H1 (cell line): ENCODE data around the gene NRXN3. TPM values are rescaled to one million over a fixed set of nuclear protein-coding genes. Genes with fewer than 3 reads are reported as not detected.

Experiments
- CTCF ChIA-PET: fragments of 300-600 bp; sonication (Branson Sonifier 250); formaldehyde crosslinking; loops from one replicate; lab custom pipeline; 2021; ENCODE audit not compliant: partially characterized antibody; lab: Charles Lee
- POLR2A ChIA-PET: fragments of 300-600 bp; sonication (Branson Sonifier 250); formaldehyde crosslinking; loops from one replicate; lab custom pipeline; 2021; ENCODE audit warnings: inconsistent platforms; ENCODE audit not compliant: partially characterized antibody; lab: Charles Lee
- DNase-seq, 2 experiments: peaks; one replicate each; pipeline versions ENCODE4 v3.0.0 to v3.0.0-alpha.2; 2010 to 2022; ENCODE audit warnings: low spot score in 2 of 2, low read depth in 1 of 2, mixed read lengths in 1 of 2
- FAIRE-seq: peaks from 2 replicates; lab custom pipeline; 2011; peaks lifted over from hg19 to GRCh38; lab: Jason Lieb, UNC
- H2AFZ ChIP-seq: 2 replicates; pipeline ENCODE4 v1.8.1; 2012; ENCODE audit warnings: low read length, inconsistent platforms
- H2AK5ac ChIP-seq: 2 replicates; pipeline ENCODE4 v1.6.1; 2013; ENCODE audit warnings: low read depth, low read length
- H2BK120ac ChIP-seq: replicated peaks from 2 replicates; pipeline ENCODE3; 2013; ENCODE audit warnings: low read depth, low read length, inconsistent platforms
- H2BK12ac ChIP-seq: 2 replicates; pipeline ENCODE4 v1.6.1; 2013; ENCODE audit warnings: low read depth, low read length
- H2BK15ac ChIP-seq: 2 replicates; pipeline ENCODE4 v1.6.1; 2013; ENCODE audit warnings: low read length
- H2BK20ac ChIP-seq: 2 replicates; pipeline ENCODE4 v1.6.1; 2013; ENCODE audit warnings: low read length
- H2BK5ac ChIP-seq: 2 replicates; pipeline ENCODE4 v1.6.1; 2013; ENCODE audit warnings: low read depth, low read length
- H3K14ac ChIP-seq: 2 replicates; pipeline ENCODE4 v1.6.1; 2013; ENCODE audit warnings: inconsistent platforms; ENCODE audit not compliant: insufficient read length
- H3K18ac ChIP-seq: 2 replicates; pipeline ENCODE4 v1.6.1; 2013; ENCODE audit warnings: low read length; ENCODE audit errors: extremely low read depth
- H3K23ac ChIP-seq: 2 replicates; pipeline ENCODE4 v1.6.1; 2013; ENCODE audit warnings: inconsistent platforms; ENCODE audit not compliant: insufficient read length
- H3K23me2 ChIP-seq: 2 replicates; pipeline ENCODE4 v1.6.1; 2013; ENCODE audit warnings: low read depth, low read length
- H3K27ac ChIP-seq: 2 replicates; pipeline ENCODE4 v1.6.1; 2011; ENCODE audit warnings: low read depth, low read length, inconsistent platforms
- H3K27me3 ChIP-seq, 4 experiments: replicated peaks in 1 of 4; 1 replicate in 1 of 4; 2 replicates in 3 of 4; pipeline versions ENCODE4 v1.6.1 to v1.8.1; 2011 to 2013; ENCODE audit warnings: low read length in 3 of 4, mild to moderate bottlenecking in 3 of 4, inconsistent platforms in 2 of 4, mixed read lengths in 2 of 4, moderate library complexity in 1 of 4; ENCODE audit not compliant: control insufficient read depth in 3 of 4, insufficient read depth in 3 of 4; ENCODE audit errors: extremely low read depth in 1 of 4
- H3K36me3 ChIP-seq, 4 experiments: 2 replicates each; pipeline versions ENCODE4 v1.6.1 to v1.8.1; 2011 to 2013; ENCODE audit warnings: mild to moderate bottlenecking in 4 of 4, low read length in 3 of 4, moderate library complexity in 2 of 4, control low read depth in 1 of 4, inconsistent platforms in 1 of 4; ENCODE audit not compliant: insufficient read depth in 4 of 4, control insufficient read depth in 2 of 4
- H3K4ac ChIP-seq: replicated peaks from 2 replicates; pipeline ENCODE3; 2013; ENCODE audit warnings: low read length, low read depth, mixed read lengths, inconsistent platforms; ENCODE audit not compliant: insufficient read length
- H3K4me1 ChIP-seq, 4 experiments: replicated peaks in 1 of 4; 1 replicate in 1 of 4; 2 replicates in 3 of 4; pipeline versions ENCODE4 v1.6.1 to v1.8.1; 2011 to 2013; ENCODE audit warnings: low read length in 3 of 4, inconsistent platforms in 2 of 4, mixed read lengths in 1 of 4; ENCODE audit not compliant: insufficient read depth in 4 of 4, control insufficient read depth in 3 of 4
- H3K4me2 ChIP-seq, 2 experiments: 2 replicates each; pipeline versions ENCODE4 v1.6.1 to v1.8.1; 2011 to 2013; ENCODE audit warnings: low read depth in 2 of 2, low read length in 2 of 2, control low read depth in 1 of 2, inconsistent platforms in 1 of 2, mild to moderate bottlenecking in 1 of 2; ENCODE audit not compliant: insufficient read depth in 1 of 2
- H3K4me3 ChIP-seq, 4 experiments: fragments of 200-600, 300-600 bp in 1 of 4; sonication (generic), shearing (Covaris generic), sonication (Bioruptor Twin) in 1 of 4; 2 replicates each; pipeline versions ENCODE4 v1.5.1 to v1.8.1; 2011 to 2016; ENCODE audit warnings: low read length in 4 of 4, low read depth in 3 of 4, control low read depth in 2 of 4, inconsistent platforms in 2 of 4, mild to moderate bottlenecking in 2 of 4, mixed read lengths in 1 of 4, moderate library complexity in 1 of 4; ENCODE audit not compliant: insufficient read depth in 2 of 4; ENCODE audit errors: extremely low read depth in 1 of 4
- H3K56ac ChIP-seq: replicated peaks from 2 replicates; pipeline ENCODE3; 2013; ENCODE audit warnings: low read depth, mild to moderate bottlenecking, mixed read lengths, low read length, inconsistent platforms; ENCODE audit not compliant: insufficient read length
- H3K79me1 ChIP-seq: 2 replicates; pipeline ENCODE4 v1.6.1; 2013; ENCODE audit warnings: low read depth, low read length, control low read depth
- H3K79me2 ChIP-seq, 2 experiments: 2 replicates each; pipeline versions ENCODE4 v1.6.1 to v1.8.1; 2012 to 2013; ENCODE audit warnings: low read length in 2 of 2, mild to moderate bottlenecking in 2 of 2, inconsistent platforms in 1 of 2; ENCODE audit not compliant: insufficient read depth in 2 of 2, control insufficient read depth in 1 of 2
- H3K9ac ChIP-seq, 4 experiments: replicated peaks in 1 of 4; 1 replicate in 1 of 4; 2 replicates in 3 of 4; pipeline versions ENCODE4 v1.6.1 to v1.8.1; 2011 to 2013; ENCODE audit warnings: low read depth in 3 of 4, low read length in 3 of 4, control low read depth in 2 of 4, mild to moderate bottlenecking in 2 of 4, moderate library complexity in 2 of 4, inconsistent platforms in 1 of 4; ENCODE audit errors: extremely low read depth in 1 of 4
- H3K9me3 ChIP-seq, 2 experiments: 2 replicates each; pipeline versions ENCODE4 v1.6.1 to v1.8.1; 2012 to 2013; ENCODE audit warnings: mild to moderate bottlenecking in 2 of 2, moderate library complexity in 2 of 2, control low read depth in 1 of 2, inconsistent platforms in 1 of 2, low read depth in 1 of 2, low read length in 1 of 2, mixed read lengths in 1 of 2; ENCODE audit not compliant: insufficient read depth in 2 of 2
- H4K20me1 ChIP-seq, 2 experiments: replicated peaks in 1 of 2; 2 replicates each; pipeline versions ENCODE3 to v1.8.1; 2011 to 2013; ENCODE audit warnings: inconsistent platforms in 2 of 2, low read length in 2 of 2, mild to moderate bottlenecking in 1 of 2; ENCODE audit not compliant: insufficient read depth in 2 of 2, control insufficient read depth in 1 of 2
- H4K5ac ChIP-seq: 2 replicates; pipeline ENCODE4 v1.6.1; 2013; ENCODE audit warnings: low read length, low read depth, mixed read lengths, inconsistent platforms; ENCODE audit not compliant: insufficient read length
- H4K8ac ChIP-seq: 2 replicates; pipeline ENCODE4 v1.8.0; 2013; ENCODE audit warnings: mild to moderate bottlenecking, moderate library complexity, low read length, inconsistent platforms; ENCODE audit not compliant: insufficient read depth; ENCODE audit errors: extremely low read depth
- H4K91ac ChIP-seq: replicated peaks from 2 replicates; pipeline ENCODE3; 2013; ENCODE audit warnings: low read length, mixed read lengths, inconsistent platforms; ENCODE audit not compliant: insufficient read length
- ATF3 ChIP-seq: IDR thresholded peaks from 2 replicates; pipeline ENCODE4 v1.6.1; 2011; ENCODE audit warnings: low read depth, mild to moderate bottlenecking, low read length; ENCODE audit not compliant: insufficient read depth
- CBX5 ChIP-seq: fragments of 300-800, 300-1000 bp; sonication (generic); IDR thresholded peaks from 2 replicates; pipeline ENCODE4 v1.7.1; 2016; ENCODE audit warnings: antibody characterized with exemption, low read length, low read depth
- CTCF ChIP-seq, 3 experiments: IDR thresholded peaks; 1 replicate in 2 of 3; 2 replicates in 1 of 3; pipeline versions ENCODE4 v1.5.1 to v1.6.1; 2011; ENCODE audit warnings: low read length in 3 of 3, mild to moderate bottlenecking in 3 of 3, inconsistent platforms in 2 of 3, low read depth in 1 of 3, moderate library complexity in 1 of 3; ENCODE audit not compliant: insufficient read depth in 1 of 3; ENCODE audit errors: control extremely low read depth in 1 of 3
- GTF2F1 ChIP-seq: IDR thresholded peaks from 2 replicates; pipeline ENCODE4 v1.6.1; 2012; ENCODE audit warnings: low read depth, low read length, improper control_type of control experiment, borderline replicate concordance
- PHF8 ChIP-seq: fragments of 200-600 bp; sonication (generic); conservative IDR thresholded peaks from 2 replicates; pipeline ENCODE4 v1.7.1; 2012; ENCODE audit warnings: low read depth, mild to moderate bottlenecking, inconsistent platforms, low read length, moderate library complexity
- POLR2AphosphoS5 ChIP-seq: IDR thresholded peaks from 2 replicates; pipeline ENCODE4 v1.6.1; 2011; ENCODE audit warnings: low read depth, low read length
- SP4 ChIP-seq: IDR thresholded peaks from 2 replicates; pipeline ENCODE4 v1.6.1; 2012; ENCODE audit warnings: low read length, inconsistent platforms
- TAF7 ChIP-seq: optimal IDR thresholded peaks from 2 replicates; pipeline ENCODE3; 2011; ENCODE audit warnings: low read depth, mild to moderate bottlenecking, inconsistent platforms, low read length, moderate library complexity, borderline replicate concordance
- TEAD4 ChIP-seq: IDR thresholded peaks from 2 replicates; pipeline ENCODE4 v1.6.1; 2012; ENCODE audit warnings: low read depth, low read length, inconsistent platforms, mixed read lengths
- USF2 ChIP-seq: IDR thresholded peaks from 2 replicates; pipeline ENCODE4 v1.6.1; 2011; ENCODE audit warnings: low read length, improper control_type of control experiment
- WGBS, 2 experiments: shearing (Covaris generic) in 1 of 2; methylation state at CpG; one replicate each; pipeline versions ENCODE4 v1.1.6 to v1.1.7; 2013 to 2015; ENCODE audit warnings: low lambda C conversion rate in 2 of 2, mixed read lengths in 2 of 2, inconsistent platforms in 1 of 2, low coverage in 1 of 2, missing lambda C conversion rate in 1 of 2; ENCODE audit not compliant: insufficient replicate concordance in 2 of 2, insufficient coverage in 1 of 2, insufficient read length in 1 of 2; ENCODE audit errors: extremely low coverage in 1 of 2, missing lambda C conversion rate in 1 of 2; 5-methylcytosine and 5-hydroxymethylcytosine counted together
- polyA plus RNA-seq, 7 experiments: library from polyadenylated mRNA; depleted of rRNA in 3 of 7; stranded (reverse) in 5 of 7; unstranded in 2 of 7; fragments of >200 nt in 5 of 7; fragments of 200-250 nt in 2 of 7; gene quantifications; 1 replicate in 5 of 7; 2 replicates in 1 of 7; 4 replicates in 1 of 7; pipeline versions ENCODE4 v1.2.1 to v1.2.3, GENCODE V29; 2011 to 2013; ENCODE audit warnings: missing spikeins in 2 of 7, mixed read lengths in 2 of 7
- total RNA-seq: library from RNA; stranded (reverse); fragmentation: NEBNext Ultra II Directional; extraction: Animal tissue kit (Norgen Biotek cat#: 25700); gene quantifications from 2 replicates; pipeline ENCODE4 v1.2.1, GENCODE V29; 2021

Gene NRXN3
- total and polyA plus RNA-seq, 2 of the 8 experiments (the other 6 are each of a cell fraction or from before 2014, with no cell fraction given) = 2.6 to 4.1 TPM

GRCh38 chr14:79328863-79329262 is 1158.7 kb downstream of the NRXN3 start:
- H2BK120ac ChIP-seq = no peak overlapping the region
- ChIA-PET CTCF (interaction anchor here (0.8 to 1.2 kb wide), 2 partner anchors 195 to 370 kb away, joined by 3 to 4 read pairs; no protein-coding TSS in a partner anchor), POLR2A (no interaction called here)
- H3K4me3 ChIP-seq = no peak overlapping the region
- H2AK5ac ChIP-seq = no peak overlapping the region
- no peak overlapping the region for H3K27ac ChIP-seq
- no peak overlapping the region for H4K91ac ChIP-seq
- H3K4me2 ChIP-seq = no peak overlapping the region
- no peak overlapping the region for H2BK5ac ChIP-seq
- H3K79me2 ChIP-seq = no peaks in the 10 kb centered on the region
- no peak overlapping the region for H3K56ac ChIP-seq
- DNase-seq (no peak), FAIRE-seq (no peak)
- peaks cover 0 to 11% (median 4%) of the 10 kb centered on the region in 4 experiments; a peak in 3 of 7 replicates for H3K4me1 ChIP-seq
- H3K23me2 ChIP-seq = no peaks in the 10 kb centered on the region
- no peak overlapping the region for H3K4ac ChIP-seq
- no peaks in the 10 kb centered on the region; a peak in 1 of 8 replicates for H3K36me3 ChIP-seq
- no peaks in the 10 kb centered on the region for H4K20me1 ChIP-seq
- WGBS, 2 experiments = 86% methylated on average over 3 of the region's 3 CpGs; no CpG with 5 or more reads in 1 of the 2 experiments
- H4K5ac ChIP-seq = no peak overlapping the region
- no peak overlapping the region for H3K14ac ChIP-seq
- H2BK12ac ChIP-seq = no peak overlapping the region
- H2AFZ ChIP-seq = no peak overlapping the region
- no peak overlapping the region for H3K9ac ChIP-seq
- no peak overlapping the region for H4K8ac ChIP-seq
- H3K23ac ChIP-seq = no peak overlapping the region
- no peaks in the 10 kb centered on the region for H3K27me3 ChIP-seq
- no peak overlapping the region for H2BK20ac ChIP-seq
- H3K18ac ChIP-seq = no peak overlapping the region
- H2BK15ac ChIP-seq = no peak overlapping the region
- H3K9me3 ChIP-seq = no peaks in the 10 kb centered on the region
- H3K79me1 ChIP-seq = no peaks in the 10 kb centered on the region
- TF ChIP-seq GTF2F1 (no peak), PHF8 (no peak), TEAD4 (no peak), CBX5 (no peak), TAF7 (no peak), USF2 (no peak), CTCF (IDR thresholded peaks at IDR 0.05; ENCODE audit: control extremely low read depth in 1 of 3, insufficient read depth in 1 of 3, low read depth in 1 of 3, low read length in 3 of 3) (no peak), SP4 (no peak), POLR2AphosphoS5 (no peak), ATF3 (no peak)
